Endothelial cell of umbilical vein (primary cell): ENCODE measurements around the gene HEATR5A. TPM values are rescaled to one million over a fixed set of nuclear protein-coding genes. Genes with fewer than 3 reads are reported as not detected.
"Not testable (repeated sequence)": the region's sequence is repeated elsewhere in the genome, so short reads cannot be mapped to it uniquely, and the experiment has no call there.

Source experiments
- BruUV-seq: library from RNA; stranded (reverse); fragments of 400-500 nt; replicated peaks from 2 replicates; lab custom pipeline; 2021; lab: Mats Ljungman, UMichigan
- CTCF ChIA-PET: fragments of 300-600, 350-600 bp; sonication (Branson Sonifier 250); formaldehyde crosslinking; loops from one replicate; lab custom pipeline; 2021; ENCODE audit warnings: antibody characterized with exemption, inconsistent platforms; lab: Charles Lee
- POLR2A ChIA-PET: fragments of 300-600, 350-600 bp; sonication (Branson Sonifier 250); formaldehyde crosslinking; loops from one replicate; lab custom pipeline; 2021; ENCODE audit warnings: antibody characterized with exemption, inconsistent platforms; lab: Charles Lee
- DNase-seq: peaks from one replicate; pipeline ENCODE4 v3.0.0-alpha.2; 2011; ENCODE audit warnings: low read depth, low spot score
- FAIRE-seq: peaks from 2 replicates; lab custom pipeline; 2011; peaks lifted over from hg19 to GRCh38; lab: Jason Lieb, UNC
- H2AFZ ChIP-seq: 2 replicates; pipeline ENCODE4 v1.6.0; 2012; ENCODE audit warnings: low read depth, low read length, control low read depth, inconsistent platforms
- H3K27ac ChIP-seq: 2 replicates; pipeline ENCODE4 v1.5.1; 2011; ENCODE audit warnings: low read depth, mild to moderate bottlenecking, control low read depth, low read length, moderate library complexity; ENCODE audit not compliant: insufficient read depth
- H3K27me3 ChIP-seq, 2 experiments: 2 replicates each; pipeline versions ENCODE4 v1.6.0 to v1.6.1; 2011; ENCODE audit warnings: low read length in 2 of 2, mixed read lengths in 1 of 2; ENCODE audit not compliant: control insufficient read depth in 2 of 2, insufficient read depth in 2 of 2
- H3K36me3 ChIP-seq, 2 experiments: 2 replicates in 1 of 2; 3 replicates in 1 of 2; pipeline ENCODE4 v1.5.1; 2011; ENCODE audit warnings: low read length in 2 of 2, mild to moderate bottlenecking in 1 of 2, moderate library complexity in 1 of 2; ENCODE audit not compliant: control insufficient read depth in 2 of 2, insufficient read depth in 2 of 2; ENCODE audit errors: extremely low read depth in 1 of 2
- H3K4me1 ChIP-seq: 3 replicates; pipeline ENCODE4 v1.5.1; 2011; ENCODE audit warnings: mild to moderate bottlenecking, low read length; ENCODE audit not compliant: control insufficient read depth, insufficient read depth; ENCODE audit errors: extremely low read depth
- H3K4me2 ChIP-seq: 2 replicates; pipeline ENCODE4 v1.6.1; 2011; ENCODE audit warnings: low read length, control low read depth, mixed read lengths; ENCODE audit not compliant: insufficient read depth
- H3K4me3 ChIP-seq, 3 experiments: fragments of 200-600 bp in 1 of 3; sonication (generic), shearing (Covaris generic) in 1 of 3; replicated peaks in 1 of 3; 2 replicates each; pipeline ENCODE4 v1.5.1; 2011 to 2016; ENCODE audit warnings: control low read depth in 3 of 3, low read length in 3 of 3, mild to moderate bottlenecking in 2 of 3, inconsistent platforms in 1 of 3, low read depth in 1 of 3, moderate library complexity in 1 of 3; ENCODE audit not compliant: insufficient read depth in 1 of 3
- H3K79me2 ChIP-seq: 2 replicates; pipeline ENCODE4 v1.6.0; 2012; ENCODE audit warnings: low read length, inconsistent platforms; ENCODE audit not compliant: control insufficient read depth, insufficient read depth
- H3K9ac ChIP-seq: replicated peaks from 2 replicates; pipeline ENCODE3; 2011; ENCODE audit warnings: low read length, control low read depth; ENCODE audit not compliant: insufficient read depth; ENCODE audit errors: extremely low read depth
- H3K9me1 ChIP-seq: replicated peaks from 3 replicates; pipeline ENCODE4 v1.6.0; 2011; ENCODE audit warnings: mild to moderate bottlenecking, low read length; ENCODE audit not compliant: control insufficient read depth, insufficient read depth; ENCODE audit errors: extremely low read depth
- H3K9me3 ChIP-seq: replicated peaks from 2 replicates; pipeline ENCODE4 v1.5.1; 2012; ENCODE audit warnings: low read length, inconsistent platforms; ENCODE audit not compliant: control insufficient read depth, insufficient read depth
- H4K20me1 ChIP-seq: replicated peaks from 2 replicates; pipeline ENCODE3; 2011; ENCODE audit warnings: mild to moderate bottlenecking, low read length; ENCODE audit not compliant: control insufficient read depth, insufficient read depth; ENCODE audit errors: extremely low read depth
- EZH2 ChIP-seq: IDR thresholded peaks from 2 replicates; pipeline ENCODE4 v1.6.1; 2012; ENCODE audit warnings: borderline replicate concordance, low read depth, mild to moderate bottlenecking, moderate library complexity, low read length, inconsistent platforms; ENCODE audit not compliant: severe bottlenecking
- FOS ChIP-seq: IDR thresholded peaks from 2 replicates; pipeline ENCODE4 v1.6.1; 2011; ENCODE audit warnings: mild to moderate bottlenecking, low read length, moderate library complexity, borderline replicate concordance; ENCODE audit not compliant: insufficient read depth
- GATA2 ChIP-seq: IDR thresholded peaks from 2 replicates; pipeline ENCODE4 v1.7.0; 2011; ENCODE audit warnings: low read depth, mild to moderate bottlenecking, moderate library complexity, mixed read lengths, low read length; ENCODE audit not compliant: insufficient read length, insufficient read depth
- JUN ChIP-seq: IDR thresholded peaks from 2 replicates; pipeline ENCODE4 v1.6.1; 2011; ENCODE audit warnings: borderline replicate concordance, low read depth; ENCODE audit not compliant: insufficient read length, insufficient read depth
- MYC ChIP-seq: IDR thresholded peaks from one replicate; pipeline ENCODE4 v1.6.1; 2011; ENCODE audit warnings: mild to moderate bottlenecking, low read depth, low read length
- POLR2A ChIP-seq: IDR thresholded peaks from 2 replicates; pipeline ENCODE4 v1.6.1; 2012; ENCODE audit warnings: low read depth, mild to moderate bottlenecking, control low read depth, low read length
- POLR2AphosphoS5 ChIP-seq: IDR thresholded peaks from 2 replicates; pipeline ENCODE4 v1.6.1; 2012; ENCODE audit warnings: low read depth, mild to moderate bottlenecking, control low read depth, low read length, moderate library complexity; ENCODE audit not compliant: insufficient read depth
- dilution Hi-C: fragments of 300-500 bp; cut with MboI; formaldehyde crosslinking; loops from one replicate; pipeline ENCODE4 v1.15.0; 2019; ENCODE audit warnings: low sequenced_read_pairs; ENCODE audit not compliant: extremely low pct_ligation_motif_present
- intact Hi-C: fragments of 100-400 bp; cut with micrococcal nuclease; formaldehyde crosslinking; loops from one replicate; pipeline ENCODE4 v1.10.0; 2022
- polyA plus RNA-seq, 4 experiments: library from polyadenylated mRNA; depleted of rRNA in 3 of 4; stranded (reverse) in 3 of 4; unstranded in 1 of 4; fragments of >200 nt; gene quantifications; 2 replicates each; pipeline versions ENCODE4 v1.2.1 to v1.2.3, GENCODE V29; 2011 to 2012; ENCODE audit warnings: missing spikeins in 1 of 4
- total RNA-seq: library from RNA; stranded (reverse); gene quantifications from 2 replicates; pipeline ENCODE4 v1.2.3, GENCODE V29; 2021
- TF ChIP-seq, protein P1 (sequence below), 2 donors: IDR thresholded peaks; 1 replicate in 1 of 2; 2 replicates in 1 of 2; pipeline ENCODE4 v1.5.1; 2011; ENCODE audit warnings: low read length in 2 of 2, mild to moderate bottlenecking in 2 of 2, moderate library complexity in 2 of 2, control low read depth in 1 of 2, inconsistent platforms in 1 of 2, low read depth in 1 of 2; ENCODE audit not compliant: insufficient read depth in 1 of 2; ENCODE audit errors: extremely low read depth in 1 of 2
- TF ChIP-seq, protein P2 (sequence below): IDR thresholded peaks from 2 replicates; pipeline ENCODE4 v1.6.1; 2011; ENCODE audit not compliant: insufficient read depth, insufficient read length

HEATR5A gene
- total and polyA plus RNA-seq, 2 donors (not counting 3 experiments of a cell fraction or from before 2014, with no cell fraction given) = 12.6 to 45.3 TPM

DNA sequence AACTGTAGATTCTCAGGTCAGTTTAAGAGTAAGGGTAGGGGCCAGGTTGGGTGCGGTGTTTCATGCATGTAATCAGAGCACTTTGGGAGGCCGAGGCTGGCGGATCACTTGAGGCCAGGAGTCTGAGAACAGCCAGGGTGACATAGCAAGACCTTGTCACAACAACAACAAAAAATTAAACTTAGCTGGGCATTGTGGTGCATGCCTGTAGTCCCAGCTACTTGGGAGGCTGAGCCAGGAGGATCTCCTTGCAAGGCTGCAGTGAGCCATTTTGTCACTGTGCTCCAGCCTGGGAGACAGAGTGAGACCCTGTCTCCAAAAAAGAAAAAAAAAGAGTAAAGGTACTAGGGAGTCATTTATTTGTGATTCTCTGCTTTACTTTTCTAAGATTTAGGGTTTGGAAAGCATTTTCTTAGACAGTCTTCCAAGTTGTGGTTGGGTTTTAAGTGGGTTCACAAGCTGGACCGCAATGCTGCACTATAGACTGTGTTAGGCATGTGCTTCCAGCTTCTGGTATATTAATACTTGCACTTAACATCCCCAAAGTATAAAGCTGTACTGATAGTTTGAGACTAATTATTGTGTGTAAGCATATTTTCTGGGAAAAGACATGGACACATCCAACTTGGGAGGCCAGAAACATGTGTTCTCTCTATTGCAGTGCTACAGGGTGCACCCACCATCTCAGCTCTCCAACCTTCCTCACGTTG lies 163.7 kb downstream of the HEATR5A start:
- H3K27me3 ChIP-seq = no peaks in the 10 kb centered on the region
- ChIA-PET POLR2A (no interaction called here), CTCF (interaction anchor here (1.2 to 2.0 kb wide), 2 partner anchors 11 to 17 kb away, joined by 3 to 5 read pairs; no protein-coding TSS in a partner anchor)
- H3K4me3 ChIP-seq = no peak overlapping the region
- no TSS peak for BruUV-seq
- no peak overlapping the region for H3K27ac ChIP-seq
- intact Hi-C loops = no loop called here
- FAIRE-seq = no peak
- DNase-seq = no peak
- H3K4me1 ChIP-seq = no peaks in the 10 kb centered on the region
- H3K9me1 ChIP-seq = no peaks in the 10 kb centered on the region
- H3K36me3 ChIP-seq = no peaks in the 10 kb centered on the region
- dilution Hi-C loops = no loop called here
- TF ChIP-seq GATA2 (no peak), POLR2AphosphoS5 (no peak), JUN (no peak), EZH2 (no peak), POLR2A (no peak), MYC (no peak), FOS (no peak)
- TF ChIP-seq, protein P1, sequence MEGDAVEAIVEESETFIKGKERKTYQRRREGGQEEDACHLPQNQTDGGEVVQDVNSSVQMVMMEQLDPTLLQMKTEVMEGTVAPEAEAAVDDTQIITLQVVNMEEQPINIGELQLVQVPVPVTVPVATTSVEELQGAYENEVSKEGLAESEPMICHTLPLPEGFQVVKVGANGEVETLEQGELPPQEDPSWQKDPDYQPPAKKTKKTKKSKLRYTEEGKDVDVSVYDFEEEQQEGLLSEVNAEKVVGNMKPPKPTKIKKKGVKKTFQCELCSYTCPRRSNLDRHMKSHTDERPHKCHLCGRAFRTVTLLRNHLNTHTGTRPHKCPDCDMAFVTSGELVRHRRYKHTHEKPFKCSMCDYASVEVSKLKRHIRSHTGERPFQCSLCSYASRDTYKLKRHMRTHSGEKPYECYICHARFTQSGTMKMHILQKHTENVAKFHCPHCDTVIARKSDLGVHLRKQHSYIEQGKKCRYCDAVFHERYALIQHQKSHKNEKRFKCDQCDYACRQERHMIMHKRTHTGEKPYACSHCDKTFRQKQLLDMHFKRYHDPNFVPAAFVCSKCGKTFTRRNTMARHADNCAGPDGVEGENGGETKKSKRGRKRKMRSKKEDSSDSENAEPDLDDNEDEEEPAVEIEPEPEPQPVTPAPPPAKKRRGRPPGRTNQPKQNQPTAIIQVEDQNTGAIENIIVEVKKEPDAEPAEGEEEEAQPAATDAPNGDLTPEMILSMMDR (IDR thresholded peaks at IDR 0.05; ENCODE audit: extremely low read depth in 1 of 2, insufficient read depth in 1 of 2, low read depth in 1 of 2, low read length in 2 of 2) = no peak
- TF ChIP-seq, protein P2, sequence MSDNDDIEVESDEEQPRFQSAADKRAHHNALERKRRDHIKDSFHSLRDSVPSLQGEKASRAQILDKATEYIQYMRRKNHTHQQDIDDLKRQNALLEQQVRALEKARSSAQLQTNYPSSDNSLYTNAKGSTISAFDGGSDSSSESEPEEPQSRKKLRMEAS = no peak
- H3K4me2 ChIP-seq = no peak overlapping the region
- H4K20me1 ChIP-seq = no peaks in the 10 kb centered on the region
- H3K9me3 ChIP-seq = no peaks in the 10 kb centered on the region
- no peak overlapping the region for H2AFZ ChIP-seq
- no peaks in the 10 kb centered on the region for H3K79me2 ChIP-seq
- no peak overlapping the region for H3K9ac ChIP-seq

DNA sequence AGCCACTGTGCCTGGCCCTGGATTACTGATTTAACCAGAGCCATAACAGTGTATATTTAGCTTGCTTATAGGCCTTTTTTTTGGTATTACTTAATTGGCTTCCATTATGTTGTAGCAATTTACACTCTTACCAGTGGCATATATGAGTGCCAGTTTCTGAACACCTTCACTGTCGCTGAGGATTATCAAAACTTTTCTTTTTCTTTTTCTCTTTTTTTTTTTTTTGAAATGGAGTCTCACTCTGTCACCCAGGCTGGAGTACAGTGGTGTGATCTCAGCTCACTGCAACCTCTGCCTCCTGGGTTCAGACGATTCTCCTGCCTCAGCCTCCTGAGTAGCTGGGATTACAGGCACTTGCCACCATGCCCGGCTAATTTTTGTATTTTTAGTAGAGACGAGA lies 164.4 kb downstream of the HEATR5A start:
- H4K20me1 ChIP-seq, POLR2A ChIA-PET, intact Hi-C loops, H3K4me2 ChIP-seq, H3K36me3 ChIP-seq, H3K27ac ChIP-seq, H3K4me3 ChIP-seq, H2AFZ ChIP-seq, H3K9ac ChIP-seq, H3K9me1 ChIP-seq, H3K4me1 ChIP-seq, dilution Hi-C loops, H3K27me3 ChIP-seq, H3K79me2 ChIP-seq, CTCF ChIA-PET, BruUV-seq, H3K9me3 ChIP-seq, DNase-seq, FAIRE-seq: not testable (repeated sequence)
